ENCODE measurements around the gene SIPA1L3. TPM values are rescaled to one million over a fixed set of nuclear protein-coding genes. Genes with fewer than 3 reads are reported as not detected.

The SIPA1L3 gene
- total and polyA plus RNA-seq, 10 of the 15 experiments (the other 5 are each of a cell fraction or from before 2014, with no cell fraction given) = 0.24 to 66.2 (median 19.1) TPM

- peak; percentile 39; the same call in 1 of the 2 replicates for TF ChIP-seq ZNF687 (IDR thresholded peaks at IDR 0.05)
- no peak for TF ChIP-seq WRNIP1 (IDR thresholded peaks at IDR 0.05; ENCODE audit: borderline replicate concordance, low read depth, low read length)
- no peak for TF ChIP-seq RCOR1 (conservative IDR thresholded peaks at IDR 0.05; ENCODE audit: low read depth, low read length)
- no peak for TF ChIP-seq KLF5 (IDR thresholded peaks at IDR 0.05; ENCODE audit: partially characterized antibody)
- no peak for TF ChIP-seq RB1 (IDR thresholded peaks at IDR 0.05; ENCODE audit: borderline replicate concordance)
- TF ChIP-seq BCL11A (IDR thresholded peaks at IDR 0.05; ENCODE audit: low read depth, low read length) = peak; percentile 44; the same call in 1 of the 2 replicates
- TF ChIP-seq RELB (IDR thresholded peaks at IDR 0.05; ENCODE audit: low read depth) = peak; percentile 41; the same call in 1 of the 2 replicates
- TF ChIP-seq SMAD5 (IDR thresholded peaks at IDR 0.05; ENCODE audit: low read depth) = no peak
- no peak for TF ChIP-seq IRF4 (IDR thresholded peaks at IDR 0.05; ENCODE audit: low read depth, low read length)
- no peak for TF ChIP-seq JUND (IDR thresholded peaks at IDR 0.05; ENCODE audit: low read depth, low read length)
- TF ChIP-seq YBX1 (IDR thresholded peaks at IDR 0.05) = no peak
- no peak for TF ChIP-seq REST (IDR thresholded peaks at IDR 0.05; ENCODE audit: low read depth, low read length)
- TF ChIP-seq TAF1 (IDR thresholded peaks at IDR 0.05; ENCODE audit: borderline replicate concordance, low read depth, low read length) = no peak
- no peak for TF ChIP-seq SMC3 (IDR thresholded peaks at IDR 0.05; ENCODE audit: borderline replicate concordance, low read length)
- TF ChIP-seq BRCA1 (IDR thresholded peaks at IDR 0.05; ENCODE audit: low read depth, low read length) = no peak
- TF ChIP-seq EED (IDR thresholded peaks at IDR 0.05; ENCODE audit: low read depth) = peak; percentile 84
- 0 out of 2 replicates have a peak, but pooled peaks have one; percentile 14 for TF ChIP-seq NBN (IDR thresholded peaks at IDR 0.05)
- TF ChIP-seq SMARCA5 (IDR thresholded peaks at IDR 0.05) = no peak
- no peak for TF ChIP-seq HSF1 (IDR thresholded peaks at IDR 0.05; ENCODE audit: low read depth, low read length)
- TF ChIP-seq GATAD2B (conservative IDR thresholded peaks at IDR 0.05; ENCODE audit: low read depth) = no peak
These were observed 102.7 kb downstream of the SIPA1L3 start (continued) for GRCh38 chr19:38009650-38010242.

Measured in GM12878 (cell line).